ENCODE measurements around the gene TPT1.
"Not testable (repeated sequence)": the region's sequence is repeated elsewhere in the genome, so short reads cannot be mapped to it uniquely, and the experiment has no call there.

Gene TPT1

GRCh38 chr13:45367358-45367757 lies 26.4 kb upstream of the TPT1 start:
- DNase-seq (ENCODE audit: low read depth), result peak; percentile 81

DNA sequence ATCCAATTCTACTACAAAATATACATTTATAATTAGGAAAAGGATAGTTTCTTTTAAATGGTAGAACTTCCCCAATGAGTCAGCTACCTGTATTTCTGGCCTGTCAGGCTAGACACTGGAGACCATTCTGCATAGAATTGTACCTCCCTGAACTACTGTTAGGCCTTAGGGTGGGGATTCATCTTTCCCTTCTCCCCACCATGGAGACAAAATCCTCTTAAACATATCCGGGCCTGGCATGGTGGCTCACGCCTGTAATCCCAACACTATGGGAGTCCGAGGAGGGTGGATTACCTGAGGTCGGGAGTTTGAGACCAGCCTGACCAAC lies 24.5 kb upstream of the TPT1 start:
- DNase-seq (ENCODE audit: low read depth), result no peak

- DNase-seq (ENCODE audit: low read depth), result no peak
Observed at GRCh38 chr13:45364876-45365557, 24.0 kb upstream of the TPT1 start.

DNA sequence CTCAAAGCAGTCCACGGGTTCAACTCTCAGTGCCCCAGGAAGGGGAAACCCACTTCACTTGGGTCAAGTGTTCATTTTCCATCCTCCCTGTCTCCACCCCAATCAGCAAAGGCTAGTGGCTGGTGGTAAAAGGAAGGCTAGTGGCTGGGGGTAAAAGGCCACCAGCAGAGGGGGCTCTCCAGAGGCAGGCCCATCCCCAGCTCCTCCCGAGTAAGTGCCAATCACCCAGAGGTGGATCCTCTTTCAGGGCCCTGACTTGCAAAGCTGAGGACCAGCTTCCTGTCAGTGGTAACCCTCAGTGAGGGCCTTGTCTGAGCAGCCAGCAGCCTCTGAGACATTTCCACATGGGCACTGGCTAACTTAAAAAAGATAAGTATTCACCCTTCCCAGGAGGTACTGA lies 22.0 kb upstream of the TPT1 start:
- no peak for DNase-seq (ENCODE audit: low read depth)

GRCh38 chr13:45361596-45362206 lies 20.7 kb upstream of the TPT1 start:
- DNase-seq (ENCODE audit: low read depth), result no peak

DNA sequence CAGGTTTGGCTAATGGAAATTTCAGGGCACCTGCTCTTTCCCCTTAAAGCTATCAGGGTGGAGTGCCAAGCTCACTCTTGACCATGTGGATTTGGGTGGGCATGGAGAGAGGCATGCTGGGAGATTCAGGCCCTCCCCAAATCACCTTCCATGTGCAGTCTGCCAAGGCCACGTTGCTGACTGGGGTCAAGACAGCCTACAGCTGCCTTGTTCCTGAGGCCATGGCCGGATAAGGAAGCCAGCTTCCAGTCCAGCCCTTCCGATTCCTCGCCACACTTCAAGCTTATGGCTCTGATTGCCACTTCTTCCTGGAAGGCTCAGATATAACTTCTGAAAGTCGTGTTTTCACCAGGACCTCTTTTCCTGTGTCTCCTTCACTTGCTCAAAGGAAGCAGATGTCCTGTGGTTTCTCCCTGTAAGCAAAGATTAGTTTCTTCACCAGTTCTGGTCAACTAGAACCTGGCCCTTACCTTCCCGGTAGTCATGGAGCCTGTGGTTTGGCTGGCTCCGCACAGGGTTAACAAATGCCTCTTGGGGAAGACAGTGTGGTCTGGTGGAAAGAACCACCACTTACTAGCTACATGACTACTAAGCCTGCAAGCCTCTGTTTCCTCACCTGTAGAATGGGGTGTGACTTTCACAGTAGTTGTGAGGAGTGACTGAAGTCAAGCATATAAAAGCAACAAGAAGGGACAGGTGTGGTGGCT lies 16.1 kb upstream of the TPT1 start:
- no peak for DNase-seq (ENCODE audit: low read depth)

DNA sequence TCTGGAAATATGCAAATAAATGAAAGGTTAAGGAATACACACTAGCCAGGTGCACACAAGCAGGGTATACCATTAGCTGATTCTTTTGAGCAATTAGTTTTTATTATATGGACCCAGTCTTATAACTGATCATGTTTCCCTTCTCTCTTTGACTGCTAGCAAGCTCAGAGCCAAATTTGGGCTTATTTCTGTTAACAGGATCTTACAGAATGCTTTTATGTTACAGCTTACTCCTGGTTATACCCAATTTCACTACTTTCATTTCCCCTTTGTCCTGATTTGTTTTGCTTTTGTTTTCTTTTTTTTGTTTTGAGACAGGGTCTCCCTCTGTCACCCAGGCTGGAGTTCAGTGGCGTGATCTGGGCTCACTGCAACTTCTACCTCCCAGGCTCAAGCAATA lies 12.9 kb upstream of the TPT1 start:
- no peak for DNase-seq (ENCODE audit: low read depth)

DNA sequence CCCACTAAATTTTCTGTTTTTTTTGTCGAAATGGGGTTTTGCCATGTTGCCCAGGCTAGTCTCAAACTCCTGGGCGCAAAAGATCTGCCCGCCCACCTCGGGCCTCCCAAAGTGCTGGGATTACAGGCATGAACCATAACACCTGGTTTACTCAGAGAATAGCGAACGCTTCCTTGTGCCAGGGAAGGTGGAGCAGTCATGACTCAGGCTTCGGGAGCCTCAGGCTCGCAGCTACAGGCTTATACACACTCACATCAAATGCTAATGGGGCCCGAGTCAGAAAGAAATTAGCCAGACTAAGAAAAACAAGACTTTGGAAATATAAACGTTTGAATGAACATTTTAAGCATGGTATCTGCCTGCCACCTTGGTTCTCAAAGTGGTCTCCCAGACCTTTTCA lies 11.0 kb upstream of the TPT1 start:
- DNase-seq (ENCODE audit: low read depth), result no peak

GRCh38 chr13:45350152-45350551 lies 9.2 kb upstream of the TPT1 start:
- no peak for DNase-seq (ENCODE audit: low read depth)

GRCh38 chr13:45349438-45349837 lies 8.5 kb upstream of the TPT1 start:
- DNase-seq (ENCODE audit: low read depth), result no peak

GRCh38 chr13:45344064-45344463 lies 3.1 kb upstream of the TPT1 start:
- not testable (repeated sequence) for DNase-seq (ENCODE audit: low read depth)

GRCh38 chr13:45343102-45343501 lies 2.1 kb upstream of the TPT1 start:
- DNase-seq (ENCODE audit: low read depth), result not testable (repeated sequence)

GRCh38 chr13:45342668-45343067 lies 1.7 kb upstream of the TPT1 start:
- DNase-seq (ENCODE audit: low read depth), result not testable (repeated sequence)

DNA sequence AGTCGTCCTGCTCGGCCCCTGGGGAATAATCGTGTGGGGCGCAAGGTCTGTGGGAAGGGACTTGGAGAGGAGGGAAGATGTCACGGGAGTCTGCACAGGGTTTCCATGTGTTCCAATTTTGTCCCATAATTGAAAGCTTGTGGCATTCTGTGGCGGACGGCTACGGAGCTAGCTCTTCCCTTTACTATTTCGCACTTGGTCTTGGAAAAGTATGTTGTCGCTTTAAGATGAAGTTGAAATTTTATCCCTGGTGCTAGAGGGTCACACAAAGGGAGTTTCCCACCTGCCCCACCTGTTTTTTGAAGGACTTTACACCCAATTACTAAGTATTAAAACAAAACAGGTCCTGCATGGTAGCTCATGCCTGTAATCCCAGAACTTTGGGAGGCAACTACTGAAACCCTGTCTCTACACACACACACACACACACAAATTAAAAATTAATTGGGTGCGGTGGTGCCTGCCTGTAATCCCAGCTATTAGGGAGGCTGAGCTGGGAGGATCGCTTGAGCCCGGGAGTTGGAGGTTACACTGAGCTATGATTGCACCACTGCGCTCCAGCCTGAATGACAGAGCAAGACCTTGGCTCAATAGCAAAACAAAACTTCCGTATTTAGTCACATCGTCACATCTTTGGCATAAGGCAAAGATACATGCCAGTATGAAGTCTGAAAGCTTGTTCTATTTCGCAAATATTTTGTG lies 967 bp upstream of the TPT1 start:
- DNase-seq (ENCODE audit: low read depth), result no peak

GRCh38 chr13:45340422-45341033 lies 455 bp downstream of the TPT1 start:
- DNase-seq (ENCODE audit: low read depth), result peak; percentile 72

GRCh38 chr13:45339867-45340266 lies 1.1 kb downstream of the TPT1 start:
- DNase-seq (ENCODE audit: low read depth), result no peak

DNA sequence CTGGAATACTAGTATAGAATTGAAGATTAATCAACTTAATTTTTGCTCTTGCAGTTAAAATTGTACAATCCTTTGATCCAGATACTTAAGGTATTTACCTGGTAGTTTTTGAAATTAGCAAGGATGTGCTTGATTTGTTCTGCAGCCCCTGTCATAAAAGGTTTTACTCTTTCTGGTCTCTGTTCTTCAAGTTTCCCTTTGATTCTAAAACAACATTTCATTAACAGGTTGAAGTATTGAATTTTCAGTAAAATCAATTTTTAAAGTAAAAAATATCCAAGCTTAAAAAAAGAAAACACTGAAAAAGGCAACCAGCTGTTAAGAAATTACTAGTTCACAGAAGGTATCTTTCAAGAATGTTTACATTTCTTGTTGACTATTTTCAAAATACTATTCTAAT lies 1.6 kb downstream of the TPT1 start:
- no peak for DNase-seq (ENCODE audit: low read depth)

DNA sequence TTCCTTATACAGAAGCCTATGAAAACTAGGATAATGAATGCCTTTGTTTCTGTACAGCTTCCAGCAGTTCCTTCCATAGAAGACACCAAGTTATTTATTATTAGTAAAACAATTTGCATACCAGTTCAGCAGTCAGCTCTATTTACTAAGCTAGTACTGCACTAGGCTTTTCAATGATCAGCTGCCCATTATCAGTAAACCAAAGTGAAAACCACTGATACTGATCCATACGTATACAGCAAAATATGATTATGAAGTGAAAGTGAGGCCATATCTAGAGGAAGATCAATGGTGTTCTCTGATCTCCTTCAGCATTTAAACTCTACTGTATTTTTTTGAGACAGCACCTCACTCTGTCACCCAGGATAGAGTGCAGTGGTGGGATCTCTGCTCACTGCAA lies 3.2 kb downstream of the TPT1 start:
- no peak for DNase-seq (ENCODE audit: low read depth)

DNA sequence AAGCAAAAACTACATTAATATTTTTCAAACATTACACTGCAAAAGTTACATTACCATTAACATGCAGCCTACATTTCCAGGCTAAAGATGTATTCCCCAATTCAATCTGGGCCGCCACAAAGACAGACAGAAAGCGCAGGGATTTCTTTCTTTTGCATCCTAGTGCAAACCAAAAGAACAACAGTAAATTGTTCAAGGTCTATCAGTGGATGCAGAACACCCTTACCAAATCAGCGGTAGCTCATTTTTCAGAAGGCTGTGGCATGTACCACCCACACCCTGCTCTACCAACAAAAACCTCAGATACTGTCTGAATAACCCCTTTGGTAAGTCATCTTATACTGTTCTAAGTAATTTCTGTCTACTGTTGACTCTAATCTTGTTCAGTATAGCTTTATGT lies 3.6 kb downstream of the TPT1 start:
- DNase-seq (ENCODE audit: low read depth), result no peak

GRCh38 chr13:45336025-45336800 lies 4.8 kb downstream of the TPT1 start:
- no peak for DNase-seq (ENCODE audit: low read depth)

DNA sequence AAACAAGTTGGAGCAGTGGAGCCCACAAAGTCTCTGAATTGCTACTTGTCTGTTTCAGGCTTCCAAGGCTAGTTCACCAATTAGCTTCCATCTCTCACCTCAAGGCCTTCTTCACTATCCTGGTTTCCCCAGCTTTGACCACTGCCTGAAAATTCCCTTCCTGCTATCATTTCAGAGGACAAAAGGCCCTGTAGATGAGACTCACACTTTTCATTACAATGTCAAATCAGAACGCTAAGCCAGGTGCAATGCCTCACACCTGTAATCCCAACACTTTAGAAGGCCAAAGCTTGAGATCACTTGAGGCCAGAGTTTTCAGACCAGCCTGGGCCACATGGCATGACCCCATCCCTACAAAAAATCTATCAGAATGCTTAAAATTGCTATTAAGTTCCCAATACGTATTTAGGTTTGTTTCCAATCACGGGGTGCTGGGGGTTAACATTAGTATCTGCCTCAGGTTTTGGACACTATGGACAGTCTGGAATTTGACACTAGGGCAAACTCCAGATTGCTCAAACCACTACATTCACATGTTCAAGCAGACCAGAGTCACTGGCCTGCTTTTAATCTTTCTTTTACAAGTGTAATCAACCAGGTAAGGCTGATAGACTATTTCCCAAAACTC lies 5.5 kb downstream of the TPT1 start:
- no peak for DNase-seq (ENCODE audit: low read depth)
